HepG2 (cell line): ENCODE results near the gene SLC2A8. TPM values are rescaled to one million over a fixed set of nuclear protein-coding genes. Genes with fewer than 3 reads are reported as not detected.

ENCODE experiments used
- ERF ChIP-seq: IDR thresholded peaks from 2 replicates; pipeline ENCODE4 v1.6.1; 2018; ENCODE audit warnings: missing biosample characterization, missing genetic modification reagents
- NFYC ChIP-seq: IDR thresholded peaks from 2 replicates; pipeline ENCODE4 v1.6.1; 2016; ENCODE audit warnings: missing genetic modification reagents, missing compliant biosample characterization
- ZFP62 ChIP-seq: sonication (generic); formaldehyde crosslinking; IDR thresholded peaks from 2 replicates; pipeline ENCODE4 v1.4.0; 2020; ENCODE audit warnings: missing genetic modification reagents
- ZNF329 ChIP-seq: sonication (generic); formaldehyde crosslinking; IDR thresholded peaks from 2 replicates; pipeline ENCODE4 v1.9.0; 2021; ENCODE audit warnings: low read depth, mild to moderate bottlenecking, missing genetic modification reagents
- ZNF615 ChIP-seq: sonication (generic); formaldehyde crosslinking; IDR thresholded peaks from 2 replicates; pipeline ENCODE4 v1.5.0; 2020; ENCODE audit warnings: mild to moderate bottlenecking, missing genetic modification reagents, borderline replicate concordance
- ZNF761 ChIP-seq: sonication (generic); formaldehyde crosslinking; conservative IDR thresholded peaks from 2 replicates; pipeline ENCODE4 v1.4.0; 2020; ENCODE audit warnings: mild to moderate bottlenecking, missing genetic modification reagents
- ZNF788 ChIP-seq: sonication (generic); formaldehyde crosslinking; IDR thresholded peaks from 2 replicates; pipeline ENCODE4 v1.5.0; 2020; ENCODE audit warnings: mild to moderate bottlenecking, missing genetic modification reagents, borderline replicate concordance
- polyA plus RNA-seq, 8 experiments: library from polyadenylated mRNA; depleted of rRNA in 3 of 8; stranded (reverse) in 7 of 8; unstranded in 1 of 8; fragments of >200 nt; fragmentation: Illumina TruSeq in 4 of 8; extraction: Trizol in 4 of 8; gene quantifications; 2 replicates each; pipeline versions ENCODE4 v1.2.1 to v1.2.3, GENCODE V29; 2011 to 2016; ENCODE audit warnings: low read depth in 4 of 8, missing spikeins in 1 of 8, mixed read lengths in 1 of 8; ENCODE audit not compliant: insufficient read depth in 1 of 8
- total RNA-seq, 5 experiments: library from RNA; depleted of rRNA; stranded (reverse); fragments of >200 nt; fragmentation: Illumina TruSeq; extraction: Trizol; gene quantifications; 2 replicates each; pipeline ENCODE4 v1.2.3, GENCODE V29; 2016; ENCODE audit warnings: low read depth in 1 of 5
- TF ChIP-seq, protein P1 (sequence below): sonication (generic); formaldehyde crosslinking; IDR thresholded peaks from 2 replicates; pipeline ENCODE4 v1.4.0; 2020; ENCODE audit warnings: missing genetic modification reagents
- TF ChIP-seq, protein P2 (sequence below): sonication (generic); formaldehyde crosslinking; IDR thresholded peaks from 2 replicates; pipeline ENCODE4 v1.8.0; 2022; ENCODE audit warnings: missing genetic modification reagents, mild to moderate bottlenecking, moderate library complexity, borderline replicate concordance
- TF ChIP-seq, protein P3 (sequence below): sonication (generic); formaldehyde crosslinking; IDR thresholded peaks from 2 replicates; pipeline ENCODE4 v1.4.0; 2020; ENCODE audit warnings: missing genetic modification reagents
- TF ChIP-seq, protein P4 (sequence below): IDR thresholded peaks from 2 replicates; pipeline ENCODE4 v1.6.1; 2016; ENCODE audit warnings: control low read depth
- TF ChIP-seq, protein P5 (sequence below): sonication (generic); formaldehyde crosslinking; IDR thresholded peaks from 2 replicates; pipeline ENCODE4 v1.4.0; 2020; ENCODE audit warnings: missing genetic modification reagents, mild to moderate bottlenecking, borderline replicate concordance
- TF ChIP-seq, protein P6 (sequence below): sonication (generic); formaldehyde crosslinking; IDR thresholded peaks from 2 replicates; pipeline ENCODE4 v1.5.0; 2020; ENCODE audit warnings: mild to moderate bottlenecking, missing genetic modification reagents
- TF ChIP-seq, protein P7 (sequence below), 2 experiments: sonication (generic) in 1 of 2; formaldehyde crosslinking in 1 of 2; IDR thresholded peaks; 2 replicates each; pipeline versions ENCODE4 v1.4.0 to v1.6.1; 2018 to 2020; ENCODE audit warnings: missing genetic modification reagents in 2 of 2, borderline replicate concordance in 1 of 2, low read depth in 1 of 2, mild to moderate bottlenecking in 1 of 2, missing biosample characterization in 1 of 2

SLC2A8 gene
- total and polyA plus RNA-seq, 2 of the 13 experiments (the other 11 are each of a cell fraction or from before 2014, with no cell fraction given) = 22.6 to 48.6 TPM

DNA sequence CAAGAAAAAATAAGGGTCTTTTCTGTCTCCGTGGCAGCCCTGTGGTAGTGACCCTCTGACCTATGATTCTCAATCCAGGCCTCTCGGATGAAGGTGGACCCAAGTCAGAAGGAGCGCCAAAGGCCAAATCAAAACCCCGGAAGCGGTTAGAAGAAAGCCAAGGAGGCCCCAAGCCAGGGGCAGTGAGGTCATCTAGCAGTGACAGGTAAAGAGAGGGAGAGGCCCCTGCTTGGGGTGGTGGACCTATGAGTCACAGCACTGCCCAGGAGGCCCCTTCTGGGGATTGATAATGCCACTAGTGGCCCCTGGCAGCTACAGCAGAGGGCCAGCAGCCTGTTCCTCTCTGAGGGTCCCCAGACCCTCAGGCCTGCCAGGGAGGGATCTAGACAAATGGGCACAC lies 6.4 kb upstream of the SLC2A8 start (continued):
- TF ChIP-seq, protein P1, sequence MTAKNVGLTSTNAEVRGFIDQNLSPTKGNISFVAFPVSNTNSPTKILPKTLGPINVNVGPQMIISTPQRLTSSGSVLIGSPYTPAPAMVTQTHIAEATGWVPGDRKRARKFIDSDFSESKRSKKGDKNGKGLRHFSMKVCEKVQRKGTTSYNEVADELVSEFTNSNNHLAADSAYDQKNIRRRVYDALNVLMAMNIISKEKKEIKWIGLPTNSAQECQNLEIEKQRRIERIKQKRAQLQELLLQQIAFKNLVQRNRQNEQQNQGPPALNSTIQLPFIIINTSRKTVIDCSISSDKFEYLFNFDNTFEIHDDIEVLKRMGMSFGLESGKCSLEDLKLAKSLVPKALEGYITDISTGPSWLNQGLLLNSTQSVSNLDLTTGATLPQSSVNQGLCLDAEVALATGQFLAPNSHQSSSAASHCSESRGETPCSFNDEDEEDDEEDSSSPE (CRISPR knock-in tag) = peak; percentile 44; the same call in 1 of the 2 replicates
- TF ChIP-seq, protein P2, sequence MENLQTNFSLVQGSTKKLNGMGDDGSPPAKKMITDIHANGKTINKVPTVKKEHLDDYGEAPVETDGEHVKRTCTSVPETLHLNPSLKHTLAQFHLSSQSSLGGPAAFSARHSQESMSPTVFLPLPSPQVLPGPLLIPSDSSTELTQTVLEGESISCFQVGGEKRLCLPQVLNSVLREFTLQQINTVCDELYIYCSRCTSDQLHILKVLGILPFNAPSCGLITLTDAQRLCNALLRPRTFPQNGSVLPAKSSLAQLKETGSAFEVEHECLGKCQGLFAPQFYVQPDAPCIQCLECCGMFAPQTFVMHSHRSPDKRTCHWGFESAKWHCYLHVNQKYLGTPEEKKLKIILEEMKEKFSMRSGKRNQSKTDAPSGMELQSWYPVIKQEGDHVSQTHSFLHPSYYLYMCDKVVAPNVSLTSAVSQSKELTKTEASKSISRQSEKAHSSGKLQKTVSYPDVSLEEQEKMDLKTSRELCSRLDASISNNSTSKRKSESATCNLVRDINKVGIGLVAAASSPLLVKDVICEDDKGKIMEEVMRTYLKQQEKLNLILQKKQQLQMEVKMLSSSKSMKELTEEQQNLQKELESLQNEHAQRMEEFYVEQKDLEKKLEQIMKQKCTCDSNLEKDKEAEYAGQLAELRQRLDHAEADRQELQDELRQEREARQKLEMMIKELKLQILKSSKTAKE = peak; percentile 69; the same call in 1 of the 2 replicates
- TF ChIP-seq ERF (peak; percentile 82), ZNF615 (no peak), ZNF788 (CRISPR knock-in tag) (peak; percentile 87), NFYC (CRISPR knock-in tag) (peak; percentile 22; the same call in 1 of the 2 replicates), ZNF761 (CRISPR knock-in tag) (no peak), ZFP62 (CRISPR knock-in tag) (no peak), ZNF329 (CRISPR knock-in tag) (no peak)
- TF ChIP-seq, protein P3, sequence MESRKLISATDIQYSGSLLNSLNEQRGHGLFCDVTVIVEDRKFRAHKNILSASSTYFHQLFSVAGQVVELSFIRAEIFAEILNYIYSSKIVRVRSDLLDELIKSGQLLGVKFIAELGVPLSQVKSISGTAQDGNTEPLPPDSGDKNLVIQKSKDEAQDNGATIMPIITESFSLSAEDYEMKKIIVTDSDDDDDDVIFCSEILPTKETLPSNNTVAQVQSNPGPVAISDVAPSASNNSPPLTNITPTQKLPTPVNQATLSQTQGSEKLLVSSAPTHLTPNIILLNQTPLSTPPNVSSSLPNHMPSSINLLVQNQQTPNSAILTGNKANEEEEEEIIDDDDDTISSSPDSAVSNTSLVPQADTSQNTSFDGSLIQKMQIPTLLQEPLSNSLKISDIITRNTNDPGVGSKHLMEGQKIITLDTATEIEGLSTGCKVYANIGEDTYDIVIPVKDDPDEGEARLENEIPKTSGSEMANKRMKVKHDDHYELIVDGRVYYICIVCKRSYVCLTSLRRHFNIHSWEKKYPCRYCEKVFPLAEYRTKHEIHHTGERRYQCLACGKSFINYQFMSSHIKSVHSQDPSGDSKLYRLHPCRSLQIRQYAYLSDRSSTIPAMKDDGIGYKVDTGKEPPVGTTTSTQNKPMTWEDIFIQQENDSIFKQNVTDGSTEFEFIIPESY (CRISPR knock-in tag) = peak; percentile 36; the same call in 1 of the 2 replicates
- TF ChIP-seq, protein P4, sequence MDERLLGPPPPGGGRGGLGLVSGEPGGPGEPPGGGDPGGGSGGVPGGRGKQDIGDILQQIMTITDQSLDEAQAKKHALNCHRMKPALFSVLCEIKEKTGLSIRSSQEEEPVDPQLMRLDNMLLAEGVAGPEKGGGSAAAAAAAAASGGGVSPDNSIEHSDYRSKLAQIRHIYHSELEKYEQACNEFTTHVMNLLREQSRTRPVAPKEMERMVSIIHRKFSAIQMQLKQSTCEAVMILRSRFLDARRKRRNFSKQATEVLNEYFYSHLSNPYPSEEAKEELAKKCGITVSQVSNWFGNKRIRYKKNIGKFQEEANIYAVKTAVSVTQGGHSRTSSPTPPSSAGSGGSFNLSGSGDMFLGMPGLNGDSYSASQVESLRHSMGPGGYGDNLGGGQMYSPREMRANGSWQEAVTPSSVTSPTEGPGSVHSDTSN (CRISPR knock-in tag) = no peak
- TF ChIP-seq, protein P5, sequence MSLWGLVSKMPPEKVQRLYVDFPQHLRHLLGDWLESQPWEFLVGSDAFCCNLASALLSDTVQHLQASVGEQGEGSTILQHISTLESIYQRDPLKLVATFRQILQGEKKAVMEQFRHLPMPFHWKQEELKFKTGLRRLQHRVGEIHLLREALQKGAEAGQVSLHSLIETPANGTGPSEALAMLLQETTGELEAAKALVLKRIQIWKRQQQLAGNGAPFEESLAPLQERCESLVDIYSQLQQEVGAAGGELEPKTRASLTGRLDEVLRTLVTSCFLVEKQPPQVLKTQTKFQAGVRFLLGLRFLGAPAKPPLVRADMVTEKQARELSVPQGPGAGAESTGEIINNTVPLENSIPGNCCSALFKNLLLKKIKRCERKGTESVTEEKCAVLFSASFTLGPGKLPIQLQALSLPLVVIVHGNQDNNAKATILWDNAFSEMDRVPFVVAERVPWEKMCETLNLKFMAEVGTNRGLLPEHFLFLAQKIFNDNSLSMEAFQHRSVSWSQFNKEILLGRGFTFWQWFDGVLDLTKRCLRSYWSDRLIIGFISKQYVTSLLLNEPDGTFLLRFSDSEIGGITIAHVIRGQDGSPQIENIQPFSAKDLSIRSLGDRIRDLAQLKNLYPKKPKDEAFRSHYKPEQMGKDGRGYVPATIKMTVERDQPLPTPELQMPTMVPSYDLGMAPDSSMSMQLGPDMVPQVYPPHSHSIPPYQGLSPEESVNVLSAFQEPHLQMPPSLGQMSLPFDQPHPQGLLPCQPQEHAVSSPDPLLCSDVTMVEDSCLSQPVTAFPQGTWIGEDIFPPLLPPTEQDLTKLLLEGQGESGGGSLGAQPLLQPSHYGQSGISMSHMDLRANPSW (CRISPR knock-in tag) = 0 out of 2 replicates have a peak, but pooled peaks have one; percentile 42
- TF ChIP-seq, protein P6, sequence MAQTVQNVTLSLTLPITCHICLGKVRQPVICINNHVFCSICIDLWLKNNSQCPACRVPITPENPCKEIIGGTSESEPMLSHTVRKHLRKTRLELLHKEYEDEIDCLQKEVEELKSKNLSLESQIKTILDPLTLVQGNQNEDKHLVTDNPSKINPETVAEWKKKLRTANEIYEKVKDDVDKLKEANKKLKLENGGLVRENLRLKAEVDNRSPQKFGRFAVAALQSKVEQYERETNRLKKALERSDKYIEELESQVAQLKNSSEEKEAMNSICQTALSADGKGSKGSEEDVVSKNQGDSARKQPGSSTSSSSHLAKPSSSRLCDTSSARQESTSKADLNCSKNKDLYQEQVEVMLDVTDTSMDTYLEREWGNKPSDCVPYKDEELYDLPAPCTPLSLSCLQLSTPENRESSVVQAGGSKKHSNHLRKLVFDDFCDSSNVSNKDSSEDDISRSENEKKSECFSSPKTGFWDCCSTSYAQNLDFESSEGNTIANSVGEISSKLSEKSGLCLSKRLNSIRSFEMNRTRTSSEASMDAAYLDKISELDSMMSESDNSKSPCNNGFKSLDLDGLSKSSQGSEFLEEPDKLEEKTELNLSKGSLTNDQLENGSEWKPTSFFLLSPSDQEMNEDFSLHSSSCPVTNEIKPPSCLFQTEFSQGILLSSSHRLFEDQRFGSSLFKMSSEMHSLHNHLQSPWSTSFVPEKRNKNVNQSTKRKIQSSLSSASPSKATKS = 0 out of 2 replicates have a peak, but pooled peaks have one; percentile 49
- TF ChIP-seq, protein P7, sequence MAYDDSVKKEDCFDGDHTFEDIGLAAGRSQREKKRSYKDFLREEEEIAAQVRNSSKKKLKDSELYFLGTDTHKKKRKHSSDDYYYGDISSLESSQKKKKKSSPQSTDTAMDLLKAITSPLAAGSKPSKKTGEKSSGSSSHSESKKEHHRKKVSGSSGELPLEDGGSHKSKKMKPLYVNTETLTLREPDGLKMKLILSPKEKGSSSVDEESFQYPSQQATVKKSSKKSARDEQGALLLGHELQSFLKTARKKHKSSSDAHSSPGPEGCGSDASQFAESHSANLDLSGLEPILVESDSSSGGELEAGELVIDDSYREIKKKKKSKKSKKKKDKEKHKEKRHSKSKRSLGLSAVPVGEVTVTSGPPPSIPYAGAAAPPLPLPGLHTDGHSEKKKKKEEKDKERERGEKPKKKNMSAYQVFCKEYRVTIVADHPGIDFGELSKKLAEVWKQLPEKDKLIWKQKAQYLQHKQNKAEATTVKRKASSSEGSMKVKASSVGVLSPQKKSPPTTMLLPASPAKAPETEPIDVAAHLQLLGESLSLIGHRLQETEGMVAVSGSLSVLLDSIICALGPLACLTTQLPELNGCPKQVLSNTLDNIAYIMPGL (CRISPR knock-in tag; IDR thresholded peaks at IDR 0.05; ENCODE audit: borderline replicate concordance in 1 of 2, low read depth in 1 of 2) = peak in 1 of 2 experiments; percentile 42; a peak in 1 of 4 replicates
